ENCODE results near the gene CKLF. TPM values are rescaled to one million over a fixed set of nuclear protein-coding genes. Genes with fewer than 3 reads are reported as not detected.
A peak's percentile ranks its signal among the peaks of the same experiment; 100 is the strongest.

Gene CKLF
- total RNA-seq, 8 experiments from 2014 or later = 33.8 to 69.7 (median 54.0) TPM

- in situ Hi-C loops (cut with MboI; ENCODE audit: low pct_unique_long_range_greater_than_20kb in 2 of 9, low sequenced_read_pairs in 9 of 9, unreplicated experiment in 9 of 9) = loop anchor here in 1 of 9 experiments (25.0 kb wide), 1 partner anchor 158 kb away; no protein-coding TSS in a partner anchor
- WGBS, 10 experiments = 0 to 82% (median 64%) methylated on average over 1 to 3 of the region's 3 CpGs; no CpG with 5 or more reads in 2 of the 10 experiments
- Histone ChIP-seq H3K4me3 (no peak overlapping the region), H3K27ac (no peak overlapping the region), H3K4me1 (replicated peaks in 1 of 2) (no peaks in the 10 kb centered on the region)
- peak in 6 of 8 experiments; percentile 47 to 94 (median 67) for ATAC-seq (replicated peaks in 6 of 8)
These were observed 17.5 kb downstream of the CKLF start for GRCh38 chr16:66569827-66570405.

- in situ Hi-C loops (cut with MboI; ENCODE audit: low pct_unique_long_range_greater_than_20kb in 2 of 9, low sequenced_read_pairs in 9 of 9, unreplicated experiment in 9 of 9) = loop anchor here in 1 of 9 experiments (25.0 kb wide), 1 partner anchor 160 kb away; no protein-coding TSS in a partner anchor
- H3K4me1 ChIP-seq (replicated peaks in 1 of 2) = no peaks in the 10 kb centered on the region
- H3K4me3 ChIP-seq = no peak overlapping the region
- 58 to 75% methylated on average over 2 of the region's 2 CpGs; no CpG with 5 or more reads in 8 of the 10 experiments for WGBS, 10 experiments
- no peak for ATAC-seq (replicated peaks in 6 of 8)
- H3K27ac ChIP-seq = no peak overlapping the region
These were observed 20.0 kb downstream of the CKLF start for GRCh38 chr16:66572356-66572755.

DNA sequence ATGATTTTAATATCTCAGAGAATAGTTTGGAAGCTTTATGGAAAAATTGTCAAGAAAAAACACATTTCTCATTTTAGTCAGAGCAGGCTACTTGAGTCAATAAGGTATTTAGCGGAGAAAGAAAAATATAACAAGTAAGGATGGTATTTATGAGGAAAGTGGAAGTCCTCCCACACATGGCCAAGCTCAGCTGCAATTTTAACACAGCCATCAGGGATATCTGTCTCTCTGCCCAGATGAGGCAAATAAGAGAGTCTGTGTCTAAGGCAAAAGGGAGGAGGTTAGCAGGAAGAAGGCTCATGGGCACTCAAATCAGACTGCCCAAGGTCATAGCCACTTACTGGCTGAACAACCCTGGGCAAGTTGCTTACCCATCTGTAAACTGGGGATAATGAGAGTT is 21.7 kb downstream of the CKLF start:
- H3K27ac ChIP-seq = no peak overlapping the region
- WGBS, 10 experiments = 50 to 100% (median 67%) methylated on average over 1 of the region's 1 CpG; no CpG with 5 or more reads in 5 of the 10 experiments
- ATAC-seq (replicated peaks in 6 of 8) = no peak
- in situ Hi-C loops (cut with MboI; ENCODE audit: low pct_unique_long_range_greater_than_20kb in 2 of 9, low sequenced_read_pairs in 9 of 9, unreplicated experiment in 9 of 9) = loop anchor here in 1 of 9 experiments (25.0 kb wide), 1 partner anchor 162 kb away; no protein-coding TSS in a partner anchor
- H3K4me1 ChIP-seq (replicated peaks in 1 of 2) = no peaks in the 10 kb centered on the region
- H3K4me3 ChIP-seq = no peak overlapping the region

DNA sequence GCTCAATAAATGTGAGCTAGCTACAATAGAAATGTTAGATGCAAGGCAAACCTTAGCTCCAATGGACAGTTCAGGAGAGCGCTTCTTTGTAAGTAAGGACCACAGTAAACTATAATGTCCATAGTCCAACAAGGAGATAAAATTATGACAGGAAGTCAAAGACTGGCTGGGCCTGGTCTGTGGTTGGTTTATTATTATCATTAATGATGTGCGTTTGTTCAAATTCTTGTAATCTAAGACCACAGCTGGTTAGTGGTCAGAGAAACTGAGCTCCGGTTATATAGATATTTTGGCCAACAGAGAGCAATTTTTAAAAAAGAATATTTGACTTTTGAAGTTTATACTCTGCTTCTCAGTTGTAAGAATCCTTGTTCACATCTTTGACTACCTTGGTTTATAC is 22.2 kb downstream of the CKLF start:
- in situ Hi-C loops (cut with MboI; ENCODE audit: low pct_unique_long_range_greater_than_20kb in 2 of 9, low sequenced_read_pairs in 9 of 9, unreplicated experiment in 9 of 9) = loop anchor here in 1 of 9 experiments (25.0 kb wide), 1 partner anchor 162 kb away; no protein-coding TSS in a partner anchor
- no peak for ATAC-seq (replicated peaks in 6 of 8)
- 69 to 100% (median 96%) methylated on average over 1 to 3 of the region's 3 CpGs for whole genome bisulfite sequencing, 10 experiments
- Histone ChIP-seq H3K27ac (no peak overlapping the region), H3K4me1 (replicated peaks in 1 of 2) (no peaks in the 10 kb centered on the region), H3K4me3 (no peak overlapping the region)

DNA sequence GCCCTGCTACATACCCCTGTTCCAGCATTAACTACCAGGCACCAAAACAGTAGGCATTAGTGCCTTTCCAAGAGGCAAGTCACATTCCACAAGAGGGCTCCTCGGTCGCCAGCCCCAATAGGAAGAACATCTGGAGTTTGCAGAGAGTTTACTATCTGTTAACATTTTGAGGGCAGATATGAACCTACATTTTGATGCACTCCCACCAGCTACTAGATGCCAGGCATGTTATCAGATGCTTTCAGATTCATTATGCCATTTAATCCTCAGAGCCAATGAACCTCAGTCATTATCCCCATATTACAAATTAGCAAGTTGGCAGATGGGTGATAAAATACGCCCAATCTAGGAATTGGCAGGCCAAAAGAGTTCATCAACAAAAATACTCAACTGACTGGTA is 22.7 kb downstream of the CKLF start:
- 80 to 100% (median 100%) methylated on average over 1 to 3 of the region's 3 CpGs; no CpG with 5 or more reads in 4 of the 10 experiments for WGBS, 10 experiments
- no peak overlapping the region for H3K27ac ChIP-seq
- H3K4me1 ChIP-seq (replicated peaks in 1 of 2) = no peaks in the 10 kb centered on the region
- in situ Hi-C loops (cut with MboI; ENCODE audit: low pct_unique_long_range_greater_than_20kb in 2 of 9, low sequenced_read_pairs in 9 of 9, unreplicated experiment in 9 of 9) = loop anchor here in 2 of 9 experiments (25.0 kb wide), 1 partner anchor 163 kb away; no protein-coding TSS in a partner anchor
- ATAC-seq (replicated peaks in 6 of 8) = no peak
- no peak overlapping the region for H3K4me3 ChIP-seq

DNA sequence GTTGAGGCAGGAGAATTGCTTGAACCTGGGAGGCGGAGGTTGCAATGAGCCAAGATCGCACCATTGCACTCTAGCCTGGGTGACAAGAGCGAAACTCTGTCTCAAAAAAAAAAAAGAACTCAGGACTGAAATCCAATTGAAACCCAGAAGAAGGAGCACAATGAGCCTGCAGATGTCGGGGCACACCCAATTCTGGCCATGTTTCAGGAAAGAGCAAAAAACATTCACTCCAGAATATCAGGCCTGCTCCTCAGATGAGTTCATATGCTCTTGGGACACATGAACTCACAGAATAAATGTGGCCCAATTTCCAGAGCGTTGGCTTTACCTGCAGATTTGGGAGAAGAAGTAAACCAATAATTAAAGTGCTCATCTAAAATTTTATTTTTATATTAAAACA is 23.9 kb downstream of the CKLF start:
- no peak overlapping the region for H3K4me3 ChIP-seq
- no peak overlapping the region for H3K27ac ChIP-seq
- WGBS, 10 experiments = 17 to 100% (median 91%) methylated on average over 2 to 5 of the region's 5 CpGs; no CpG with 5 or more reads in 2 of the 10 experiments
- no peaks in the 10 kb centered on the region for H3K4me1 ChIP-seq (replicated peaks in 1 of 2)
- peak in 2 of 8 experiments; percentile 62 to 69 for ATAC-seq (replicated peaks in 6 of 8)
- in situ Hi-C loops (cut with MboI; ENCODE audit: low pct_unique_long_range_greater_than_20kb in 2 of 9, low sequenced_read_pairs in 9 of 9, unreplicated experiment in 9 of 9) = loop anchor here in 2 of 9 experiments (25.0 kb wide), 1 partner anchor 164 kb away; no protein-coding TSS in a partner anchor

DNA sequence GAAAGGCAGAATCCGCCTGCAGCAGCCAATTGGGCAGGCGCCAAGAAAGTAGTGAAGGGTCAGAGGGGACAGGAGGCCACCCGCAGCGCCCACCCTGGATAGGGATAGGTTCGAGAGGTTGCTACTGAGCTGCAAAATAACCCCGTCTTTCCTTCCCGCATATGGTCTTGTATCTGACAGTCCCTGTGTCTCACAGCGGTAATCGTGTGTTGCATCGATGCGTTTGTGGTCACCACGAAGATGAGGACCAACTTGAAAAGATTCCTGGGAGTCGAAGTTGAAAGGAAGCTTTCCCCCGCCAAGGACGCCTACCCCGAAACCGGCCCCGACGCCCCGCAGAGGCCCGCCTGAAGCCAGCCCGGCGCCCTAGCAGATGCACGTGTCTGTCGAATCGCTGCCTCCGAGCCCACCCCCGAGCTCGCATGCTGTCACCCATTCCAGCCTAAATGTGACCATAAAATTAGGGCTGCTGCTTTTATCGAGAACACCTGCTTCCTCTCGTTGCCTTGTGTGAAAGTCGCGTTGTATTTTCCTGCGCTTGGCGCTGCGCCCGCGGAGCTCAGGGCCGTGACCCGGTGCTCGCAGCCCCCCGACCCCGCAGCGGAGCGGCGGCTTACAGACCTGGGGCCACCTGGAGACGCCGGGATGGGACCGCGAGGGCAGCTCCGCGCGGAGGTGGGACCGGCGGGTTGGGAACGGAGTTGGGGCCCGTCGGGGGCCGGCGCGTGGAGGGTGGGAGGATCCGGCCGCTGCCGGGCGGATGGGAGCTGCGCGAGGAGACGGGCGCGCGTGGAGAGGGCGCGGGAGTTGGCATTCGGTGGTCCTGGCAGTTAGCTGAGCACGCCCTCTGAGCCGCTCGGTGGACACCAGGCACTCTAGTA is 26.5 kb downstream of the CKLF start, which contains the start of gene CMTM2:
Gene CMTM2 (plus strand): TSS at position 813 of the 881 bp plus-strand sequence. CDS start 145 bp downstream, outside the sequence.
- WGBS, 10 experiments = 7 to 83% (median 24%) methylated on average over 3 to 14 of the region's 77 CpGs; no CpG with 5 or more reads in 4 of the 10 experiments
- H3K4me3 ChIP-seq = no peak within 1 kb of the TSS
- no peak within 1 kb of the TSS for H3K27ac ChIP-seq
- H3K4me1 ChIP-seq (replicated peaks in 1 of 2) = peaks cover 0 to 2% of the 10 kb centered on the region in 2 donors
- peak in 3 of 8 experiments; percentile 23 to 42 (median 35) for ATAC-seq (replicated peaks in 6 of 8)
- in situ Hi-C loops (cut with MboI; ENCODE audit: low pct_unique_long_range_greater_than_20kb in 2 of 9, low sequenced_read_pairs in 9 of 9, unreplicated experiment in 9 of 9) = loop anchor here in 2 of 9 experiments (25.0 kb wide), 1 partner anchor 167 kb away; no protein-coding TSS in a partner anchor

DNA sequence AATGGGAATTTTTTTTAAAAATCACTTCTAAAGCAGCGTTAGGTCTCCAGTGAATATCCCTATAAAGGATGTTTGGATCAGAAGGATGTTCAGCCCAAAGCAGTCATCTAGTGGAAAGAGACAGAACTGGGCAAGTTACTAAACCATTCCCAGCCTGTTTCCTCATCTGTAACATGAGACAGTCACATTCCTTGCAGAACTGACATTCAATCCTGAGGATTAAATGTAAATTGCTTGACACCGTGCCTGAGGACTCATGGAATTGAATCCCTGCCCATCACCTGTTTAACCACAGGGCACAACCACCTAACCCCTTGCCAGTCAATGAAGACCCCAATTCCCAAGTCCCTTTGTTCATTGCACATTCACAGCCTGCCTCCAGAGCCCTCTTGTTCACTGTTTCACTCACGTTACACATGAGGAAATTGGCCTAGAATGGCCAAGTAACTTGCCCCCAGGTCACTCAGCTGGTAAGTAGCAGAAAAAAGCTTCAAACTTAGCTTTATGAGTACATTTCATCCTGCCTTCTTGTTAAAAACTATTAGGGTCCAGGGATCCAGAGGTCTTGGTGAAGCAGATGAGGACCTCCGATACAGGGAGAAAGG is 28.3 kb downstream of the CKLF start:
- Histone ChIP-seq H3K27ac (no peak overlapping the region), H3K4me3 (no peak overlapping the region), H3K4me1 (replicated peaks in 1 of 2) (peaks cover 0 to 2% of the 10 kb centered on the region in 2 donors)
- whole genome bisulfite sequencing, 10 experiments = 43 to 88% (median 68%) methylated on average over 1 to 4 of the region's 4 CpGs; no CpG with 5 or more reads in 1 of the 10 experiments
- in situ Hi-C loops (cut with MboI; ENCODE audit: low pct_unique_long_range_greater_than_20kb in 2 of 9, low sequenced_read_pairs in 9 of 9, unreplicated experiment in 9 of 9) = loop anchor here in 2 of 9 experiments (25.0 kb wide), 1 partner anchor 168 kb away; no protein-coding TSS in a partner anchor
- ATAC-seq (replicated peaks in 6 of 8) = peak in 3 of 8 experiments; percentile 90 to 98 (median 94)

- Histone ChIP-seq H3K4me3 (no peak overlapping the region), H3K4me1 (replicated peaks in 1 of 2) (peaks cover 0 to 2% of the 10 kb centered on the region in 2 donors), H3K27ac (no peak overlapping the region)
- peak in 1 of 8 experiments; percentile 12 for ATAC-seq (replicated peaks in 6 of 8)
- in situ Hi-C loops (cut with MboI; ENCODE audit: low pct_unique_long_range_greater_than_20kb in 2 of 9, low sequenced_read_pairs in 9 of 9, unreplicated experiment in 9 of 9) = loop anchor here in 2 of 9 experiments (25.0 kb wide), 1 partner anchor 169 kb away; no protein-coding TSS in a partner anchor
- WGBS, 10 experiments = 40 to 94% (median 86%) methylated on average over 1 to 3 of the region's 3 CpGs; no CpG with 5 or more reads in 1 of the 10 experiments
These were observed 29.0 kb downstream of the CKLF start for GRCh38 chr16:66581246-66581952.

- peaks cover 0 to 2% of the 10 kb centered on the region in 2 donors for H3K4me1 ChIP-seq (replicated peaks in 1 of 2)
- no peak overlapping the region for H3K27ac ChIP-seq
- ATAC-seq (replicated peaks in 6 of 8) = no peak
- in situ Hi-C loops (cut with MboI; ENCODE audit: low pct_unique_long_range_greater_than_20kb in 2 of 9, low sequenced_read_pairs in 9 of 9, unreplicated experiment in 9 of 9) = loop anchor here in 2 of 9 experiments (25.0 kb wide), 1 partner anchor 173 kb away; no protein-coding TSS in a partner anchor
- WGBS, 10 experiments = 47 to 96% (median 71%) methylated on average over 3 to 8 of the region's 10 CpGs
- H3K4me3 ChIP-seq = no peak overlapping the region
These were observed 33.3 kb downstream of the CKLF start for GRCh38 chr16:66585481-66586239.

DNA sequence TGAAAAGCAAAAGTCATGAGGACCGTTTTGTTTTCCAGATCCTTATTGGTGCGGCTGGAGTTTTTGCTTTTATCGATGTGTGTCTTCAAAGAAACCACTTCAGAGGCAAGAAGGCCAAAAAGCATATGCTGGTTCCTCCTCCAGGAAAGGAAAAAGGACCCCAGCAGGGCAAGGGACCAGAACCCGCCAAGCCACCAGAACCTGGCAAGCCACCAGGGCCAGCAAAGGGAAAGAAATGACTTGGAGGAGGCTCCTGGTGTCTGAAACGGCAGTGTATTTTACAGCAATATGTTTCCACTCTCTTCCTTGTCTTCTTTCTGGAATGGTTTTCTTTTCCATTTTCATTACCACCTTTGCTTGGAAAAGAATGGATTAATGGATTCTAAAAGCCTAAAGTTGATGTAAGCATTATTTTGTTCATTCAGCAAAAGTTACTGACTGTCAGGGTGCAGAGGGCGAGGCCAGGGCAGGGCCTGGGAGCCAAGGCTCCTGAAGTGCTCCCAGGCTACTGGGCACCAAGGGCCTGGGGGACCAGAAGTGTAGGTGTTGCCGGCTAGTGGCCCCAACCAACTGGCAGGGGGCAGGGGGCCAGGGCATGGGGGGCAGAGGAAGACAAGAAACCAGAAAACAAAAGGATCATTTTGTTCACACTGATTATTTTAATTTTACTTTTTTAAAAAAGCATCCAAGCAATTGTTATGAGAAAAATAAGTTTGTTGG is 35.7 kb downstream of the CKLF start:
- H3K4me1 ChIP-seq (replicated peaks in 1 of 2) = no peaks in the 10 kb centered on the region
- H3K27ac ChIP-seq = no peak overlapping the region

More for the DNA sequence above, 35.7 kb downstream of the CKLF start:
- 40 to 89% (median 79%) methylated on average over 3 to 7 of the region's 7 CpGs; no CpG with 5 or more reads in 5 of the 10 experiments for WGBS, 10 experiments
- H3K4me3 ChIP-seq = no peak overlapping the region
- no peak for ATAC-seq (replicated peaks in 6 of 8)
- in situ Hi-C loops (cut with MboI; ENCODE audit: low pct_unique_long_range_greater_than_20kb in 2 of 9, low sequenced_read_pairs in 9 of 9, unreplicated experiment in 9 of 9) = loop anchor here in 2 of 9 experiments (25.0 kb wide), 1 partner anchor 176 kb away; no protein-coding TSS in a partner anchor

Data from motor neuron (in vitro differentiated cells).